SK-N-SH (cell line): ENCODE results near the gene SIX2. TPM values are rescaled to one million over a fixed set of nuclear protein-coding genes. Genes with fewer than 3 reads are reported as not detected.

Experiments used
- CTCF ChIA-PET: fragments of 300-600, 350-600 bp; formaldehyde crosslinking; extraction: SDS; loops from one replicate; lab custom pipeline; 2021; lab: Yijun Ruan, JAX
- POLR2A ChIA-PET: fragments of 350-600 bp; sonication (Branson Sonifier 250); formaldehyde crosslinking; extraction: SDS; loops from one replicate; lab custom pipeline; 2020; ENCODE audit warnings: antibody characterized with exemption, inconsistent platforms; lab: Yijun Ruan, JAX
- DNase-seq: peaks from one replicate; pipeline ENCODE4 v3.0.0; 2012
- H2AFZ ChIP-seq: fragments of 200-600 bp; sonication (generic); 2 replicates; pipeline ENCODE4 v1.8.1; 2016; ENCODE audit warnings: antibody characterized with exemption, mild to moderate bottlenecking, low read depth
- H3F3A ChIP-seq: fragments of 200-600 bp; sonication (generic); replicated peaks from 2 replicates; pipeline ENCODE3; 2016; ENCODE audit warnings: antibody characterized with exemption, mild to moderate bottlenecking; ENCODE audit not compliant: insufficient read depth
- H3K27ac ChIP-seq, 2 experiments: fragments of 200-500 bp in 1 of 2; fragments of 200-600 bp in 1 of 2; sonication (Bioruptor generic) in 1 of 2; sonication (generic), shearing (Covaris generic) in 1 of 2; 2 replicates each; pipeline versions ENCODE4 v1.5.1 to v1.6.1; 2014 to 2016; ENCODE audit warnings: low read depth in 2 of 2, inconsistent platforms in 1 of 2, low read length in 1 of 2, mild to moderate bottlenecking in 1 of 2, mixed read lengths in 1 of 2
- H3K27me3 ChIP-seq: fragments of 200-600 bp; sonication (generic), shearing (Covaris generic); 2 replicates; pipeline ENCODE4 v1.6.1; 2016; ENCODE audit warnings: mixed run types; ENCODE audit not compliant: insufficient read depth
- H3K36me3 ChIP-seq, 2 experiments: fragments of 200-500 bp in 1 of 2; fragments of 200-600 bp in 1 of 2; sonication (Bioruptor generic) in 1 of 2; sonication (generic) in 1 of 2; replicated peaks in 1 of 2; 2 replicates each; pipeline versions ENCODE3 to v1.5.1; 2014 to 2016; ENCODE audit warnings: low read length in 1 of 2, mild to moderate bottlenecking in 1 of 2; ENCODE audit not compliant: insufficient read depth in 2 of 2, control insufficient read depth in 1 of 2
- H3K4me1 ChIP-seq, 2 experiments: fragments of 200-500 bp in 1 of 2; fragments of 200-600 bp in 1 of 2; sonication (Bioruptor generic) in 1 of 2; sonication (generic), shearing (Covaris generic) in 1 of 2; 2 replicates each; pipeline versions ENCODE4 v1.5.1 to v1.6.1; 2014 to 2016; ENCODE audit warnings: low read depth in 1 of 2, low read length in 1 of 2, mixed run types in 1 of 2; ENCODE audit not compliant: insufficient read depth in 2 of 2, control insufficient read depth in 1 of 2
- H3K4me2 ChIP-seq: fragments of 200-600 bp; sonication (generic), shearing (Covaris generic); 2 replicates; pipeline ENCODE4 v1.6.1; 2017; ENCODE audit warnings: mixed run types
- H3K4me3 ChIP-seq, 2 experiments: fragments of 200-500 bp in 1 of 2; fragments of 200-600 bp in 1 of 2; sonication (Bioruptor generic) in 1 of 2; sonication (generic), shearing (Covaris generic) in 1 of 2; 2 replicates each; pipeline versions ENCODE4 v1.5.1 to v1.8.1; 2014 to 2016; ENCODE audit warnings: low read depth in 2 of 2, inconsistent platforms in 1 of 2, low read length in 1 of 2, mild to moderate bottlenecking in 1 of 2, mixed read lengths in 1 of 2, moderate library complexity in 1 of 2
- H3K79me2 ChIP-seq: fragments of 200-600 bp; sonication (generic); 2 replicates; pipeline ENCODE4 v1.8.1; 2017; ENCODE audit warnings: mild to moderate bottlenecking; ENCODE audit not compliant: insufficient read depth
- H3K9ac ChIP-seq: fragments of 200-600 bp; sonication (generic); 2 replicates; pipeline ENCODE4 v1.6.1; 2017; ENCODE audit warnings: mixed run types
- H3K9me2 ChIP-seq: fragments of 200-600 bp; sonication (generic); 2 replicates; pipeline ENCODE4 v1.6.1; 2017; ENCODE audit warnings: mixed run types
- H3K9me3 ChIP-seq: fragments of 200-600 bp; sonication (generic); 2 replicates; pipeline ENCODE4 v1.6.1; 2017; ENCODE audit warnings: mixed run types, mild to moderate bottlenecking, moderate library complexity
- H4K20me1 ChIP-seq: fragments of 200-600 bp; sonication (generic); 2 replicates; pipeline ENCODE4 v1.6.1; 2017; ENCODE audit warnings: mild to moderate bottlenecking, mixed run types; ENCODE audit not compliant: insufficient read depth
- FOSL2 ChIP-seq: IDR thresholded peaks from 2 replicates; pipeline ENCODE4 v1.4.0; 2012; ENCODE audit warnings: low read depth, mild to moderate bottlenecking, moderate library complexity, borderline replicate concordance
- FOXJ3 ChIP-seq: sonication (generic); formaldehyde crosslinking; IDR thresholded peaks from 2 replicates; pipeline ENCODE4 v1.5.1; 2020; ENCODE audit warnings: mild to moderate bottlenecking, missing genetic modification reagents
- FOXM1 ChIP-seq: IDR thresholded peaks from 2 replicates; pipeline ENCODE4 v1.4.0; 2012; ENCODE audit warnings: low read depth, mild to moderate bottlenecking
- JUND ChIP-seq: IDR thresholded peaks from 2 replicates; pipeline ENCODE4 v1.4.0; 2012
- MXI1 ChIP-seq: IDR thresholded peaks from 2 replicates; pipeline ENCODE4 v1.6.1; 2012; ENCODE audit warnings: mild to moderate bottlenecking, low read depth, low read length, improper control_type of control experiment
- NRF1 ChIP-seq: IDR thresholded peaks from 2 replicates; pipeline ENCODE4 v1.6.1; 2012; ENCODE audit warnings: low read depth, mild to moderate bottlenecking, low read length
- POLR2AphosphoS5 ChIP-seq: IDR thresholded peaks from 2 replicates; pipeline ENCODE4 v1.6.1; 2012; ENCODE audit warnings: low read depth, low read length
- RAD21 ChIP-seq: IDR thresholded peaks from 2 replicates; pipeline ENCODE4 v1.6.1; 2012; ENCODE audit warnings: mild to moderate bottlenecking, low read length
- RCOR1 ChIP-seq: fragments of 150-350 bp; IDR thresholded peaks from 2 replicates; pipeline ENCODE4 v1.6.1; 2017; ENCODE audit warnings: antibody characterized with exemption, low read length
- TAF1 ChIP-seq: IDR thresholded peaks from 2 replicates; pipeline ENCODE4 v1.6.1; 2012; ENCODE audit warnings: low read depth, mild to moderate bottlenecking, low read length, moderate library complexity, borderline replicate concordance
- TEAD4 ChIP-seq: IDR thresholded peaks from 2 replicates; pipeline ENCODE4 v1.4.0; 2012; ENCODE audit warnings: mild to moderate bottlenecking, borderline replicate concordance; ENCODE audit not compliant: insufficient read depth
- WGBS: methylation state at CpG from one replicate; pipeline ENCODE4 v1.1.6; 2017; ENCODE audit warnings: low lambda C conversion rate; 5-methylcytosine and 5-hydroxymethylcytosine counted together
- polyA plus RNA-seq, 3 experiments: library from polyadenylated mRNA; depleted of rRNA; stranded (reverse); fragments of >200 nt; gene quantifications; 2 replicates each; pipeline ENCODE4 v1.2.3, GENCODE V29; 2012
- TF ChIP-seq, protein P1 (sequence below): IDR thresholded peaks from 2 replicates; pipeline ENCODE4 v1.4.0; 2012; ENCODE audit warnings: low read depth
- TF ChIP-seq, protein P2 (sequence below): IDR thresholded peaks from 2 replicates; pipeline ENCODE4 v1.4.0; 2012; ENCODE audit warnings: low read depth, borderline replicate concordance
- TF ChIP-seq, protein P3 (sequence below): IDR thresholded peaks from 2 replicates; pipeline ENCODE4; 2012
- TF ChIP-seq, protein P4 (sequence below): IDR thresholded peaks from 2 replicates; pipeline ENCODE4 v1.4.0; 2012; ENCODE audit warnings: low read depth, borderline replicate concordance

Gene SIX2
- polyA plus RNA-seq, 1 of the 3 experiments (the other 2 are of a cell fraction), result 0.76 TPM

- H3K27ac ChIP-seq, result no peak overlapping the region
- no peaks in the 10 kb centered on the region for H4K20me1 ChIP-seq
- POLR2A ChIA-PET, result no interaction called here
- H3K4me2 ChIP-seq, result no peak overlapping the region
- no peak for DNase-seq
- H3K4me1 ChIP-seq, result no peaks in the 10 kb centered on the region; a peak in 1 of 4 replicates
- no peaks in the 10 kb centered on the region for H3F3A ChIP-seq
- H3K9me2 ChIP-seq, result no peaks in the 10 kb centered on the region
- no peaks in the 10 kb centered on the region for H3K36me3 ChIP-seq
- no peaks in the 10 kb centered on the region; the same call in 1 of the 2 replicates for H3K27me3 ChIP-seq
- H2AFZ ChIP-seq, result no peak overlapping the region
- WGBS, result 63% methylated on average over 3 of the region's 3 CpGs
- CTCF ChIA-PET, result interaction anchor here (0.6 to 1.4 kb wide), 4 partner anchors 9 to 1006 kb away, joined by 3 to 4 read pairs (median 4); no protein-coding TSS in a partner anchor
- TF ChIP-seq NRF1, result no peak
- TF ChIP-seq, protein P1, sequence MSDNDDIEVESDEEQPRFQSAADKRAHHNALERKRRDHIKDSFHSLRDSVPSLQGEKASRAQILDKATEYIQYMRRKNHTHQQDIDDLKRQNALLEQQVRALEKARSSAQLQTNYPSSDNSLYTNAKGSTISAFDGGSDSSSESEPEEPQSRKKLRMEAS, result no peak
- no peak for TF ChIP-seq FOXM1
- TF ChIP-seq RCOR1, result no peak
- TF ChIP-seq MXI1, result no peak
- TF ChIP-seq TAF1, result no peak
- no peak for TF ChIP-seq RAD21
- TF ChIP-seq JUND, result no peak
- TF ChIP-seq, protein P2, sequence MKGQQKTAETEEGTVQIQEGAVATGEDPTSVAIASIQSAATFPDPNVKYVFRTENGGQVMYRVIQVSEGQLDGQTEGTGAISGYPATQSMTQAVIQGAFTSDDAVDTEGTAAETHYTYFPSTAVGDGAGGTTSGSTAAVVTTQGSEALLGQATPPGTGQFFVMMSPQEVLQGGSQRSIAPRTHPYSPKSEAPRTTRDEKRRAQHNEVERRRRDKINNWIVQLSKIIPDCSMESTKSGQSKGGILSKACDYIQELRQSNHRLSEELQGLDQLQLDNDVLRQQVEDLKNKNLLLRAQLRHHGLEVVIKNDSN, result no peak
- no peak for TF ChIP-seq FOSL2
- no peak for TF ChIP-seq TEAD4
- no peak for TF ChIP-seq POLR2AphosphoS5
- TF ChIP-seq FOXJ3 (CRISPR knock-in tag), result no peak
- no peak overlapping the region for H3K4me3 ChIP-seq
- no peaks in the 10 kb centered on the region for H3K9me3 ChIP-seq
- no peaks in the 10 kb centered on the region for H3K79me2 ChIP-seq
- H3K9ac ChIP-seq, result no peak overlapping the region
Measured at GRCh38 chr2:45020439-45020838, 11.2 kb upstream of the SIX2 start.

- ChIA-PET POLR2A (no interaction called here), CTCF (interaction anchor here (1.4 to 1.8 kb wide), 2 partner anchors 11 to 477 kb away, joined by 4 to 8 read pairs; no protein-coding TSS in a partner anchor)
- Histone ChIP-seq H3K9ac (no peak overlapping the region), H3K36me3 (no peaks in the 10 kb centered on the region), H3K27me3 (no peaks in the 10 kb centered on the region; the same call in 1 of the 2 replicates), H3K9me3 (no peaks in the 10 kb centered on the region), H3K4me3 (no peak overlapping the region), H3K4me2 (no peak overlapping the region), H2AFZ (no peak overlapping the region), H3F3A (no peaks in the 10 kb centered on the region)
- no peak for DNase-seq
- TF ChIP-seq, protein P3, sequence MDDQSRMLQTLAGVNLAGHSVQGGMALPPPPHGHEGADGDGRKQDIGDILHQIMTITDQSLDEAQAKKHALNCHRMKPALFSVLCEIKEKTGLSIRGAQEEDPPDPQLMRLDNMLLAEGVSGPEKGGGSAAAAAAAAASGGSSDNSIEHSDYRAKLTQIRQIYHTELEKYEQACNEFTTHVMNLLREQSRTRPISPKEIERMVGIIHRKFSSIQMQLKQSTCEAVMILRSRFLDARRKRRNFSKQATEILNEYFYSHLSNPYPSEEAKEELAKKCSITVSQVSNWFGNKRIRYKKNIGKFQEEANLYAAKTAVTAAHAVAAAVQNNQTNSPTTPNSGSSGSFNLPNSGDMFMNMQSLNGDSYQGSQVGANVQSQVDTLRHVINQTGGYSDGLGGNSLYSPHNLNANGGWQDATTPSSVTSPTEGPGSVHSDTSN, result no peak
- TF ChIP-seq, protein P4, sequence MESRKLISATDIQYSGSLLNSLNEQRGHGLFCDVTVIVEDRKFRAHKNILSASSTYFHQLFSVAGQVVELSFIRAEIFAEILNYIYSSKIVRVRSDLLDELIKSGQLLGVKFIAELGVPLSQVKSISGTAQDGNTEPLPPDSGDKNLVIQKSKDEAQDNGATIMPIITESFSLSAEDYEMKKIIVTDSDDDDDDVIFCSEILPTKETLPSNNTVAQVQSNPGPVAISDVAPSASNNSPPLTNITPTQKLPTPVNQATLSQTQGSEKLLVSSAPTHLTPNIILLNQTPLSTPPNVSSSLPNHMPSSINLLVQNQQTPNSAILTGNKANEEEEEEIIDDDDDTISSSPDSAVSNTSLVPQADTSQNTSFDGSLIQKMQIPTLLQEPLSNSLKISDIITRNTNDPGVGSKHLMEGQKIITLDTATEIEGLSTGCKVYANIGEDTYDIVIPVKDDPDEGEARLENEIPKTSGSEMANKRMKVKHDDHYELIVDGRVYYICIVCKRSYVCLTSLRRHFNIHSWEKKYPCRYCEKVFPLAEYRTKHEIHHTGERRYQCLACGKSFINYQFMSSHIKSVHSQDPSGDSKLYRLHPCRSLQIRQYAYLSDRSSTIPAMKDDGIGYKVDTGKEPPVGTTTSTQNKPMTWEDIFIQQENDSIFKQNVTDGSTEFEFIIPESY, result no peak
- TF ChIP-seq, all 33 proteins: peak for 0
- Histone ChIP-seq H3K9me2 (no peaks in the 10 kb centered on the region), H3K27ac (no peak overlapping the region), H3K4me1 (peaks cover 0 to 3% of the 10 kb centered on the region in 2 experiments; a peak in 1 of 4 replicates), H3K79me2 (no peaks in the 10 kb centered on the region), H4K20me1 (no peaks in the 10 kb centered on the region)
- WGBS, result 68% methylated on average over 1 of the region's 1 CpG
Measured at GRCh38 chr2:45018023-45018422, 8.8 kb upstream of the SIX2 start.
